Mucosa of rectum (tissue), 2 donors: Measurements from ENCODE around the gene FUT6.
A peak's percentile ranks its signal among the peaks of the same experiment; 100 is the strongest.

ENCODE experiments used
- H3K27ac ChIP-seq, 2 donors: one replicate each; pipeline ENCODE4 v1.7.0; 2013; ENCODE audit warnings: inconsistent platforms in 2 of 2, low read depth in 2 of 2, low read length in 2 of 2
- H3K27me3 ChIP-seq, 2 donors: one replicate each; pipeline ENCODE4 v1.7.0; 2013; ENCODE audit warnings: low read length in 2 of 2; ENCODE audit not compliant: control insufficient read depth in 2 of 2, insufficient read depth in 2 of 2
- H3K36me3 ChIP-seq, 2 donors: one replicate each; pipeline ENCODE4 v1.7.0; 2013; ENCODE audit warnings: low read length in 2 of 2; ENCODE audit not compliant: control insufficient read depth in 2 of 2, insufficient read depth in 2 of 2
- H3K4me1 ChIP-seq, 2 donors: one replicate each; pipeline ENCODE4 v1.7.0; 2013; ENCODE audit warnings: low read length in 2 of 2, mild to moderate bottlenecking in 1 of 2; ENCODE audit not compliant: control insufficient read depth in 2 of 2, insufficient read depth in 2 of 2
- H3K4me3 ChIP-seq, 2 donors: one replicate each; pipeline ENCODE4 v1.7.0; 2013; ENCODE audit warnings: low read length in 2 of 2
- H3K9ac ChIP-seq, 2 donors: one replicate each; pipeline ENCODE4 v1.7.0; 2013; ENCODE audit warnings: low read length in 2 of 2, low read depth in 1 of 2, mild to moderate bottlenecking in 1 of 2
- H3K9me3 ChIP-seq, 2 donors: one replicate each; pipeline ENCODE4 v1.7.0; 2013; ENCODE audit warnings: low read length in 2 of 2; ENCODE audit not compliant: control insufficient read depth in 2 of 2
- donor health status: healthy.
- donor health status: Normal muscosa, but diverticular disease.

FUT6 gene

DNA sequence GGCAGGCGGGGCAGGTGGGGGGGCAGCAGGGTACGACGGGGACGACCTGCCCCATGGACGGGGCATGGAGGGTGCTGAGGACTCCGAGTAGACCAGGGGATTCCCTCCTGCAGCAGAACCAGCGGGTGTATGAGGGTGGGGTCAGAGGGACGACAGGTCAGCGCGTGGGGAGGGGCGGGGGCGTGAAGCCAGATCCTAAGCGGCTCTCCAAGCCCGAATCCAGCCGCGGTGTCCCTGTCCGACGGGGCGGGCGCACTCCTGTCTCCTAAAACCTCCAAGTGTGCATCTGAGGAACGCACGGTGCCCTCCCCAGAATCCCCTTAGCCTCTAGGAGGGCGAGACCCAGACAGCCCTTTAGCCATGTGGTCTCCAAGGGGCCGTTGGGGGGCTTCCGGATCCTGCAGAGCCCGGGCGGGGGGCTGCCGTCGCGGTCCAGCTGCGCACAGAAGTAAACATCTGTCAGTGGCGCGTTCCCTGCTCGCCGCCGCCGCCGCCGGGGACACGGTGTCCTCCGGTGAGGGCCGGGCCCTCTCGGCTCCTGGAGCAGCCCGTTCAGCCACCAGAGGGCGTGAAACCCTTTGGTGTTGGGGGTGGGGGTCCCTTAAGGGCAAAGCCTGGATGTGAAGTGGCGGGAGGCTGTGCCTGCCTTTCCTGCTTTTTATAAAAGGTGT is 33.9 kb downstream of the FUT6 start:
- peaks cover 0 to 2% of the 10 kb centered on the region in 2 donors for H3K27me3 ChIP-seq

DNA sequence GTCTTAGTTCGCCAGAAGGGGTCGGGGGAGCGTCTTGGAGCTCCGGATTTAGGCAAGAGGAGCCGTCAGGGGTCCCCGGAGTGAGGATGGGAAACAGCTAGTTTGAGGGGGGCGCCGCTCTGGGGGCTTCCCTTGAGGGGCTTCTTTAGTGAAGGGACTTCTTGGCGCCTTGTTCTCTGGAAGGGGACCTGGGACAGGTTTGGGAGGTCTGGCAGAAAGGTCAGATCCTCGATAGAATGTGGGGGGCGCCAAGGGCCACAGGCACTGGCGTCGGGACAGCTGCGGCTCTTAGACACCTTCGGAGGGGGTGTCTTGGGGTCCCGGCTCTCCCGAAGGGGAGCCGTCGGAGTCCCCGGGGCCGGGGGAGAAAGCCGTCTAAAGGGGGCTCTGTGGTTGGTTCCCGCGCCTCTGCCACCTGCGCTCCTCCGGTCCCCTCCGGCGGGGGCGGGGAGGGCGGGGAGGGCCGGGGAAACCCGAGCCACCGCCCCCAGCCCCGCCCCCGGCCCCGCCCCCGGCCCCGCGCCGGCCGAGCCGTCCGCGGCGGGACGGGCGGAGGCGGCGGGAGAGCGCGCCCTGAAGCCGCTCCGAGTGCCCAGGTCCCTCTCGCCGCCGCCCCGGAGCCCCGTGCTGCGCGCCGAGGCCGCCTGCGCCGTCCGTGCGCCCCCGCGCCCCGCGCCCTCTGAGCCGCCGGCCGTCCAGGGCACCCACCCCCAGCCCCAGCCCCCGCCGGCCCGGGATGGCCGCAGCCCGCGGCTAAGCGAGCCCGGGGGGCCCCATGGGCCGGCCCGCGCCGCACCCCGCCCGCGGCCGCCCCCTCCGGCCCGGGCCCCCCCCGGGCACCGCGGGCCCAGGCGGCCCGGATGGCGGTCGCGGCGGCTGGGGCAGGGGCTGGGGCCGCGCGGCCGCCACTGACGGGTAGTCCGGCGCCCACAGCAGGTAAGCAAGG is 34.7 kb downstream of the FUT6 start, which contains the start of gene NRTN:
Gene NRTN, plus strand, starts transcription at position 552 of the 946 bp plus-strand sequence. CDS start 19,099 bp downstream, outside the sequence.
- Histone ChIP-seq H3K36me3 (no peaks in the 10 kb centered on the region), H3K4me3 (peak within 1 kb of the TSS; percentile 48 to 62), H3K9me3 (no peaks in the 10 kb centered on the region), H3K9ac (peak within 1 kb of the TSS; percentile 14 to 48), H3K4me1 (peaks cover 11% of the 10 kb centered on the region in 2 donors), H3K27ac (peak within 1 kb of the TSS; percentile 17 to 42), H3K27me3 (peaks cover 0 to 2% of the 10 kb centered on the region in 2 donors)

More for the DNA sequence above, 33.9 kb downstream of the FUT6 start:
- H3K36me3 ChIP-seq = no peaks in the 10 kb centered on the region
- H3K27ac ChIP-seq = peak overlapping the region; percentile 17 to 42
- peaks cover 11% of the 10 kb centered on the region in 2 donors for H3K4me1 ChIP-seq
- H3K9me3 ChIP-seq = no peaks in the 10 kb centered on the region
- H3K9ac ChIP-seq = peak overlapping the region; percentile 12 to 14
- H3K4me3 ChIP-seq = peak overlapping the region; percentile 26 to 48

DNA sequence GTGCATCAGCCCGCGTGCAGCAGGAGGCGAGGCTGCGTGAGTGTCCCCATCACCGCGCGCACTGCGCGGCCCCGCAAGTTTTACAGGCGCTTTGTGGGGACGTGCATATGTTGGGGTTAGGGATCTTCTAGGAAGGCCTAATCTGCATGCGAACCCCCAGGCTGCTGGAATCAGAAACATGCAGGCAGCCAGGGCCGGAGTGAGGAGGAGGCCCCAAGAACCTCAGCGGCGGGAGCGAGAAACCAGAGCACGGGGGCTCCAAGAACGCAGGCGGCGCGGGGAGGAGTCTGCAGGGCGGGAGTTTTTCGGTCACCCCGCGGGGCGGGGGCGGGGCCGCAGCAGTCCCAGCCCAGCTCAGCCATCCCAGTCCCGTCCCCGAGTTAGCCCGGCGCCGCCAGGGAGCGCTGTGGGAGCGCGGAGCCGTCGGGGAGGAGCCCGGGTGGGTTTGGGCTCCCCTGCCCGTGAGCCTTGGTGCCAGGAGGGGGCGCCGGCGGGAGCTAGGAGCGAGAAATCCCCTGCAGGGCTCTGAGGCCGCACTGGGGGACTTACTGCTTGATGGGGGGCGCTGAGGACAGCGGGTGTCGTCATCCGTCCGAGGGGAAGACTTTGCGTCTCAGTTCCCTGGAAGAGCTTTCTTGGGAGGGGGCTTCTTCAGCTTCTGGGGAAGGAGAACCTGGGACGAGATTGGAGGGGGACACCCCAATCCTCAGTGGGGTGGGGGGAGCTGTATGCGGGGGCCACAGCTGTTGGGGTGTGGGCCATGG is 35.6 kb downstream of the FUT6 start:
- Histone ChIP-seq H3K9me3 (no peaks in the 10 kb centered on the region), H3K36me3 (no peaks in the 10 kb centered on the region), H3K27me3 (peaks cover 2 to 3% of the 10 kb centered on the region in 2 donors), H3K4me3 (peak overlapping the region; percentile 42 to 62), H3K9ac (peak overlapping the region; percentile 11 to 32), H3K4me1 (peaks cover 11% of the 10 kb centered on the region in 2 donors), H3K27ac (no peak overlapping the region)

DNA sequence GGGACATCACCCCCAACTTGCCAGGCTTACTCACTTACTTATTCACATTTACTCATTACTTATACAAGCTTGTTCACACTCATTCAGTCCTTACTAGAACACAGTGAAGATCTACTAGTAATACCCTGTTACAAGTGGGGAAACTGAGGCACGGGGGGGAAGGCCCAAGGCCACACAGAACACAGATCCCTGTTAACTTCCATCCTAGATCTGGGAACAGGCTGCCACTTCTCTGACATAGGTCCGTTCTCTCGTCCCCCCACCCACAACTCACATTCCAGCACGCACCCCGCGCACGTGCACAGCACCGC is 36.1 kb downstream of the FUT6 start:
- Histone ChIP-seq H3K27ac (no peak overlapping the region), H3K9me3 (no peaks in the 10 kb centered on the region), H3K4me1 (peaks cover 11% of the 10 kb centered on the region in 2 donors), H3K4me3 (peak overlapping the region; percentile 42 to 62), H3K9ac (peak overlapping the region; percentile 11 to 32), H3K27me3 (peaks cover 2 to 3% of the 10 kb centered on the region in 2 donors), H3K36me3 (no peaks in the 10 kb centered on the region)

DNA sequence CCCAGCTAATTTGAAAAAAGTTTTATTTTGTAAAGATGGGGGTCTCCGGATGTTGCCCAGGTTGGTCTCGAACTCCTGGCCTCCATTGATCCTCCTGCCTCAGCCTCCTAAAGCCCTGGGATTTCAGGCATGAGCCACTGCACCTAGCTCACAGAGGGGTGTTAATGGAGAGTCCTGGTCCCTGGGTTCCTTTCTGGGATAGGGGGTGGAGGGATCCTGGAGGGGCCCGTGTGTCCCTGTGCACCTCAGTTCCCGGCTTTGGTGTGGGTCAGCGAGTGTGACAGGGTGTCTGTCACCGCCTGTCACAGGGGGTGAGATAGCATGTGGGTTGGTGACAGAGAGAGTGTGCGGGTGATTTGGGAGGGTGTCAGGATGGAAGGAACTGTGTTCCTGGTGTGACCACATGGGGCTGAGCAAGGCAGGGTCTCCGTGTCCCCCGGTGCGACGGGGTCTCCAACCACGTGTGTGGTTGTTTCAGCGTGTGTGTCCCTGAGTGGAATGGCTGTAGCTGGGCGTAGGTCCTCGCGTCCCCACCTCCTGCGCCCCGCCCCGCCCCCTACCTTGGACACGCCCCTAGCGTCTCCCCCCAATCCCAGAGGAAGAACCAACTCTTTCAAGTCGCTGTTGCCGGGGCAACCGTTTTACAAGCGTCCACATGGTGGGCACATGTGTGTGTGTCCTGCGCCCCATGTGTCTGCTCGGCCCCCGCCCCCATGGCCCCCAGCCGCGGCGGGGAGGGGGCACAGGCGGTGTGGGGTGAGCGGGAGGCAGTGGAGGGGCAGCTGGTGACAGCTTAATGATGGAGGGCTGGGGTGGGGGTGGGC is 37.5 kb downstream of the FUT6 start:
- H3K9me3 ChIP-seq = no peaks in the 10 kb centered on the region
- H3K4me3 ChIP-seq = no peak overlapping the region
- peaks cover 2 to 3% of the 10 kb centered on the region in 2 donors for H3K27me3 ChIP-seq
- no peak overlapping the region for H3K27ac ChIP-seq
- H3K4me1 ChIP-seq = peaks cover 11% of the 10 kb centered on the region in 2 donors
- no peaks in the 10 kb centered on the region for H3K36me3 ChIP-seq
- H3K9ac ChIP-seq = no peak overlapping the region

DNA sequence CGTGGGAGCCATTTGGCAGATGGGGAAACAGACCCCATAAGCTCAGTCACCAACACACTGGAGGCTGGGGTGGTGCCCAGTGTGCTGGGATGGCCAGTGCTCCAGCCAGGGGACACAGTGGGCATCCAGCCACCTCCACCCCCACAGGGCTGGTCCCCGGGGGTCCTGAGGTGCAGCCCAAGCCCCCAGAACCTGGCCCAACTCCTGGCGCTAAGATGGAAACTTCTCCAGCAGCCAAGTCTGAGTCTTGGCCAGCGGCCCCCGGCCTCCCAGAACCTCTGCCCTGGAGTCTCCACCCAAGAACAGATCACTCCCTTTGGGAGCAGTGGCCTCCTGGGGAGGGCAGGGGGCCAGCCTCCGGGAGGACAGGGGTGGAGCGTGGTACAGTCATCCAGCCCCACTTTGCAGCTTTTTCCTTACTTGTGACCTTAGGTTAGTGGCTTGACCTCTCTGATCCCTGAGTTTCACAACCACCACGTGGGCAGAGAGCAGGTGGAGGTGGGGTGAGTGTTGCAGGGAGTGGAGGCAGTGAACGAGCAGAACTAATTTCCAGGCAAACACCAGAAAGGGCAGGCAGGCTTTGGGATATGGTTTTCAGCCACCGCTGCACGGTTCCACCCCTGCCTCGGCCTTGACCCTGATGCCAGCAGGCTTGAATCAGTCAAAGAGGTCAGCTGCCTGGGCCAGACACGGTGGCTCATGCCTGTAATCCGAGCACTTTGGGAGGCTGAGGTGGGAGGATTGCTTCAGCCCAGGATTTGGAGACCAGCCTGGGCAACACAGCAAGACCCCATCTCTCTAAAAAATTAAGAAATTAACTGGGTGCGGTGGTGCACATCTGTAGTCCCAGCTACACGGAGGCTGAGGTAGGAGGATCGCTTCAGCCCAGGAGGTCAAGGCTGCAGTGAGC is 38.9 kb downstream of the FUT6 start:
- Histone ChIP-seq H3K36me3 (no peaks in the 10 kb centered on the region), H3K4me1 (peaks cover 11% of the 10 kb centered on the region in 2 donors), H3K4me3 (no peak overlapping the region), H3K27me3 (peaks cover 2 to 3% of the 10 kb centered on the region in 2 donors), H3K27ac (no peak overlapping the region), H3K9ac (no peak overlapping the region), H3K9me3 (no peaks in the 10 kb centered on the region)

DNA sequence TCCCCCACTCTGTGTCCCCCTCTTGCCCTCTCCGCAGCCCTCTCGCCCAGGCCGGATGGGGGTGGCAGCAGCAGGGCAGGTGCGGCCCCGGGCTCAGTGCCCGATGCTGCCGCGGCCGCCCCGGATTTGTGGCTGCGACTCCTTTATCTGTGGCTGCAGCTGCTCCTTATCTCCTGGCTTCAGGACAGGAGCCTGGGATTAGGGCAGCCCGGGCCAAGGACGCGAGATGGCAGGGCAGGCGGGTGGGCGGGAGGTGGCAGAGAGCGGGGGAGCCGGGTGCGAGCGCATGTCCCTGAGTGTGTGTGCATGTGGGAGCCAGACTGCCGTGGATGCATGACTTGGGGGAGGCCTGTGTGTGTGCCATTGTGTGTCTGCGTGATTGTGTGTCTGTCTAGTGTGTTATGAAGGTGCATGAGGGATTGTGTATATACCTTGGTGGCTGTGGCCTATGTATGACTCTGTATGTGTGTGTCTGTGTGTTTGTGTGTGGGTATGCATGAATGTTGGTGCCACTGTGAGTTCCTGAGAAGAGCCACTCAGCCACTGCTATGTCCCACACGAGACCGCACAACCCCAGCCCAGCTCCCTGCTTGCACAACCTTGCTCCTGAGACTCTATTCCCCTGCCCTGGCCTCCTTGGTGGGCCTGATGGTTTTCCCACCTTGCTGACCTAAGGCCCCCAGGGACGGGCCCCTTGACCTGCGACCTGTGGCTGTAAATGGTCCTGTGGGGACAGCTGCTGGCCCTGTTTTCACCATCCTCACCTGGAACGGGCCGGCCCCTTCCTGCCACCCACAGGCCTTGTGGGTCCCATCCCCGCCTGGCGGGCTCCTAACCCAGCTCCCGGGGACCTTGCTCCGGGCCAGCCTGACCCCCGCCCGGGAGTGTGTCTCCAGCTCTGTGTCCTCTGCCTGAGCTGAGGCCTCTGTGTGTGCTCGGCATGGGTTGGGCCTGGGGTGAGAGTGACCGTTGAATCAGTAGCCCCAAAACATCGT is 40.0 kb downstream of the FUT6 start:
- no peak overlapping the region for H3K27ac ChIP-seq
- H3K4me1 ChIP-seq = peaks cover 10% of the 10 kb centered on the region in 2 donors
- no peak overlapping the region for H3K9ac ChIP-seq
- no peaks in the 10 kb centered on the region for H3K9me3 ChIP-seq
- no peak overlapping the region for H3K4me3 ChIP-seq
- H3K36me3 ChIP-seq = no peaks in the 10 kb centered on the region
- peaks cover 2 to 3% of the 10 kb centered on the region in 2 donors for H3K27me3 ChIP-seq

DNA sequence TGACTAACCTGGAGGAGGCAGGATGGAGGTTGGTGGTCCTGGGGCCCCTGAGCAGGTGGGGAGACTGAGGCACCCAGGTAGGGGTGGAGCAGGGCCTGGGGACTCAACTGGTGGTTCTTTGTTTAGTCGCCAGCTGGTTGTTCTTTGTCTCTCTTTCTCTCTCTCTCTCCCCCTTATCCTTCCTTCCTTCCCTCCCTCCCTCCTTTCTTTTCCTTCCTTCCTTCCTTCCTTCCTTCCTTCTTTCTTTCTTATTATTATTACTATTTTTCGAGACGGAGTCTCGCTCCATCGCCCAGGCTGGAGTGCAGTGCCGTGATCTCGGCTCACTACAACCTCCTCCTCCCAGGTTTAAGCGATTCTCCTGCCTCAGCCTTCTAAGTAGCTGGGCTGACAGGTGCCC is 41.3 kb downstream of the FUT6 start:
- H3K27me3 ChIP-seq = peaks cover under 1 to 3% of the 10 kb centered on the region in 2 donors
- no peaks in the 10 kb centered on the region for H3K9me3 ChIP-seq
- H3K27ac ChIP-seq = no peak overlapping the region
- no peaks in the 10 kb centered on the region for H3K36me3 ChIP-seq
- H3K4me3 ChIP-seq = no peak overlapping the region
- H3K4me1 ChIP-seq = no peaks in the 10 kb centered on the region
- no peak overlapping the region for H3K9ac ChIP-seq
